ENCODE measurements around the gene SLIT1.

The SLIT1 gene

DNA sequence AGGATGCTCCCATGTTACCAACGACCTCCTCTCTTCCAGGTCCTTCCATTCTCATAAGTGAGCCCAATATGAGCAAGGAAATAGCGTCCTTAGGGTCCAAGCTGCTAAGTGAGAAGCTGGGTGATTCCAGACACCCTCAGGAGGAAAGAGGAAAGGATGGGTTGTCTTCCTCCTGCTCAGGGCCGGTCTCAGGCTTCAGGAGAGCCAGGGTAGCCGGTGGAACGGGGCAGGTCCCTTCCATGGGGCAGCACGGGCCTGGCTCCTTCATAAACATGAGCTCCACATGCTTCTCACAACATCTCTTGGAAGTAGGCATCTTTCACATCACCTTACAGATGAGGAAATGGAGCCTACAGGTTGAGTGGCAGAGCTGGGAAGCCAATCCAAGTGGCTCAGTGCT lies 12.7 kb downstream of the SLIT1 start:
- no peak for DNase-seq (ENCODE audit: low spot score)
- FAIRE-seq: no peak

DNA sequence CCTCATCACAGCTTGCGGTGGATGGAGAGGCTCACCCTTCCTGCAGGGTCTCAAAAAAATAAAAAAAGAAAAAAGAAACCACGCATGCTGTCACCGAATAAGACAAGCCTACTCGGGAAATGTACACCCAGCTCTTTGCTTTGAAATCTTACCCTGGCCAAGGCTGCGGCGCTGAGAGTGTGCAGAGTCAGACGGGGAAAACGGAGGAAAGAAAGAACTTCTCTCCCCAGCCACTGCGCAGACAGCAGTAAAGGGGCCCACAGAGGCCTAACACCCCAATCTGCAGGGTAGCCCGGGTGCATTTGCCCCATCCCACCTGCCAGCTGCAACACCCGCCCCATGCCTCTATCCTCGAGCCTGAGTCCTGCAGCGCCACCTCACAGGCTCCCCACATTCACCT lies 14.8 kb downstream of the SLIT1 start:
- no peak for DNase-seq (ENCODE audit: low spot score)
- FAIRE-seq: no peak

GRCh38 chr10:97169911-97170693 lies 15.7 kb downstream of the SLIT1 start:
- FAIRE-seq: no peak
- peak; percentile 57 for DNase-seq (ENCODE audit: low spot score)

DNA sequence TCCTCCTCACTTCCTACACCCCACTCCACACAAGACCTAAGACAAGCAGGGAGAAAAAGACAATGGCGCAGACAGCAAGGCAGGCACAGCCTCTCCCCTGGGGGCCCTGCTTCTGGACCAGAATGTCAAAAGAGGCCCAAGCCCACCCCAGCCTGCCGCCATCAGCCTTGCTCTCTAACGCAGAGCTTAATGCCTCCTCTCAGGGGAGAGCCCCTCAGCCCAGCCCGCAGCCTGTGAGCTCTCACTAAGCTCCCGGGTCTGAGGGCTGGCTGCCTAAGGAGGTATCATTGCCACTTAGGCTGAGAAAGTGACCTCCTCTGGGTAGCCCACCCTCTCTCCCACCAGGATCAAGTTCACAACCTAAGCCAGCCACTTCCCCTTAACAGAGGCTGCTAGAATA lies 16.7 kb downstream of the SLIT1 start:
- FAIRE-seq (no peak), DNase-seq (ENCODE audit: low spot score) (no peak)

DNA sequence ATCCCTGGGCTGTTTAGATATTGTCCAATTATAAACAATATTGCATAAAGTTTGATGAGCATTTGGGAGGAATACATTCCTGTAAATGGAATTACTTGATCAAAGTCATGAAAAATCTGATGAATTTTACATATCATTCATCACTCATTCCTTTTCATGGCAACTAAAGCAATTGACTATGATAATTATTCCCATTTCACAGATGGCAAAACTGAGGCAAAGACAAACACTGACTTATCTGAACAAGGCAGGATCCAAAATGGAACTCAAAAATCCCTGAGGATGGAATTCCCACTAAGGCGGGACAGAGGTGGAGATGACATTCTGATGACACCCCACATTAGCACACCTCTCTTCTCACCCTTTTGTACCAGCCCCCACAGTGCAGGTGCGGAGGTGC lies 17.1 kb downstream of the SLIT1 start:
- DNase-seq (ENCODE audit: low spot score) (no peak), FAIRE-seq (no peak)

GRCh38 chr10:97165499-97165898 lies 20.3 kb downstream of the SLIT1 start:
- DNase-seq (ENCODE audit: low spot score) (no peak), FAIRE-seq (no peak)

- FAIRE-seq: no peak
Observed at GRCh38 chr10:97163781-97164501, 21.8 kb downstream of the SLIT1 start.

GRCh38 chr10:97163181-97163580 lies 22.6 kb downstream of the SLIT1 start:
- no peak for FAIRE-seq
- DNase-seq (ENCODE audit: low spot score): no peak

More at GRCh38 chr10:97163781-97164501, 21.8 kb downstream of the SLIT1 start:
- DNase-seq (ENCODE audit: low spot score): no peak

DNA sequence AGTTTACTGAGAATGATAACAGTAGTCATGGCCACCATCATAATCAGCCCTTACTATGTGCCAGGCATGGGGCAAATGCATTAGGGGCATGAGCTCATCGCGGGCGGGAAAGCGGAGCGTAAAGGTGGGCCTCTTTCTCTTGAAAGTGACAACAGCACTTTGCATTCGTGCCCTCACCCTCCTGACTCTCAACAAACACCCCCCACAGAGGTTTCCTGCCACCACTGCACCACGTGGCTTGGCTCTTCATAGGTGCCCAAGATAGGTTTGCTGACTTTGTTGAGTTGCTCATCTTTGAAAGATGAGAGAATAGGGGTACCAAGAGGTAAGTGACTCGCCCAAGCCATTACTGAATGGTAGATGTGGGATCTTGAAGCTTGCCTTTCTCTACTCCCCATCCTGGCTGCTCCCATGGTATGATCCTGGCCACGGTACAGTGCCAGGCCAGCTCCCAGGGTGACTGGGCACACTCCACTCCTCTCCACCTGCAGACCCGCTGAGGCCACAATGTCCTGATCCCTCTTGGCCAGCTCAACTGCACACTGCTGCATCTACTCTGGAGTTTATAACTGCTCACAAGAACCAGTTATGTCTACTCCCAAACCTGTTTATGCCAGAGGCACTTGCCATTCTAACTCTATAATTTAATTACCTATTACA lies 26.0 kb downstream of the SLIT1 start:
- FAIRE-seq (no peak), DNase-seq (ENCODE audit: low spot score) (no peak)

DNA sequence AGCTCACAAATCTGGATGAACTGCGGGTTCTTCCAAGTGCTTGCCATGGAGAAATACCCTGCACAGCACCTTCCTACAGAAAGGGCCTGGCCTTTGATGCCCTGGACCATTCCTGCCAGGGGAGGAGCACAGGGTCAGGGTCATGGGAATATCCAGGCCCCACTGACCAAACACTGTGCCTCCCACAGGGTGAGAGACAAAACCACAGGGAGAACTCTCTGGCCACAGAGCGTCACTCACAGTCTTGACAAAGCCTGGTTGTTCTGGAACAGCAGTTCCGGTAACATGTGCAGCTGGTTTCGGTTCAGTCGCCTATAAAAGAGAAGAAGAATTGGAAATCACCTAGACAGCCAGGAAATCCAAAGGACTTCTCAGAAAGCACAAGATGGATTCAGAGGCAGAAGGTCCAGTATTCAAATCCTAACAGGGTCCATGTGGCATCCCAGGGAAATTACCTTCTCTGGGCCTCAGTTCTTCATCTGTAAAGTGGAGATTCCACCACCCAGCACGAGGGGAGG lies 28.1 kb downstream of the SLIT1 start:
- DNase-seq (ENCODE audit: low spot score): no peak
- FAIRE-seq: no peak

- no peak for FAIRE-seq
- DNase-seq (ENCODE audit: low spot score): no peak
Observed at GRCh38 chr10:97154781-97155180, 31.0 kb downstream of the SLIT1 start.

DNA sequence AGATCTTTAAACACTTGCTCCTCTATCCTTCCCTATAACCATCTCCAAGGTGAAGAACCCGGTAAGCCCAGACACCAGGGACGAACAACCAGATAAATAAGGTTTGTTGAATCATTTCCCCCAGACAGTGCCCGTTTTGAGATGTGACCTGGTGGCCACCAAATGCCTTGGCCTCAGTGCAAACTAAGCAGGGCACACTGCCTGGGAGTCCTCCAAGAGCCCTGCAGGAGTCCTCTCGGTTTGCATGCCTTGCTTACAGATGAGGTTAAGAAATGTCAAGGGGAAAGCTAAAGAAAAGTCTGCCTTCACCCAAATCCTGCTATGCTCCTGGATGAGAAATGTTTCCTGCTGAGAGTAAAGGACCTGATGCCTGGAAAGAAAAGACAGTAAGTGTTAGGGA lies 31.6 kb downstream of the SLIT1 start:
- DNase-seq (ENCODE audit: low spot score) (no peak), FAIRE-seq (no peak)

GRCh38 chr10:97153270-97153850 lies 32.4 kb downstream of the SLIT1 start:
- DNase-seq (ENCODE audit: low spot score) (no peak), FAIRE-seq (no peak)

GRCh38 chr10:97151307-97151914 lies 34.3 kb downstream of the SLIT1 start:
- no peak for FAIRE-seq
- no peak for DNase-seq (ENCODE audit: low spot score)

DNA sequence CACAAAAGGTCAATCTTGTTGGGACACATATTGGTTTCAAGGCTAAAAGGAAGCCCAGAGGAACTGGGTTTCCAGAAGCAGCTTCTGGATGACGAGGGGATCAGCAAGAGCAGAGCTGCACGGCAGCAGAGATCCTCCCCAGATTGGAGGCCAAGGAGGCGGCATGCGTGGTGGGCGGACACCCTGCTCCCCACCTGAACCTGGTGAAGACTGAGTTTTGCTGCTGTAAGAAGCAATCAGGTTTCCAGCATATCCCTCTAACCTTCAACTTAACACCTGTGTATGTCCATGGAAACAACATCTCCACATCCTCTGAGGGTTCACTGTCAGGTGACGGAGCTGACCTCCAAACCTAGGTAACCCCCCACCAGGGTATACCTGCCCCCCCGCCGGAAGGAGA lies 35.1 kb downstream of the SLIT1 start:
- FAIRE-seq: no peak
- DNase-seq (ENCODE audit: low spot score): no peak

DNA sequence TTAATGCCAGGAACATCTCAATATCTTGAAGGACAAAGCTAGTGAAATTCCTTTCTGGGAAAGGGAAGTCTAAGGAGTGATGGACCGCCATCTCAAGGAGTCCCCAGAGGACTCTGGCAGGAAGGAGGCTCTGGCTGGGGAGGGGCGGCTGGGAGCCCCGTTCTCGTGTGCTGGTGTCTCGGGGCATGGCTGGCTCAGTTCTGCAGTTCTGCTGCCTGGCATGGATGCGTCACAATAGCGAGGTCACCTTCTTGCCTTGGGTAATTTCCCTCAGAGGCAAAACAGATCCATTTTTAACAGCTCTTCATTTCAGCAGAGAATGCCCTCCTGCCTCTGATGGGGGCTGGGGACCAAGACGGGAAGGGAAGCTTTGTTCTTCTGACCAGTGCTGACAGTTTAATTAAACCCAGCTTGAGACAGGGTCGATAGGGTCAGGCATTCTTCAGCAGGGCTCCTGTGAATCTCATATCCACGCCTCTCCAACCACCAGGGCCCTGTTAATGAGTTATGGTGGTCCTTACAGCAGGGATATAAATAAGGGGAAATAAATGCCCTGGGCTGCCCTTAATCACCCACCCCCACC lies 35.7 kb downstream of the SLIT1 start:
- FAIRE-seq: no peak
- DNase-seq (ENCODE audit: low spot score): no peak

- DNase-seq (ENCODE audit: low spot score) (no peak), FAIRE-seq (no peak)
Observed at GRCh38 chr10:97149079-97149531, 36.7 kb downstream of the SLIT1 start.

DNA sequence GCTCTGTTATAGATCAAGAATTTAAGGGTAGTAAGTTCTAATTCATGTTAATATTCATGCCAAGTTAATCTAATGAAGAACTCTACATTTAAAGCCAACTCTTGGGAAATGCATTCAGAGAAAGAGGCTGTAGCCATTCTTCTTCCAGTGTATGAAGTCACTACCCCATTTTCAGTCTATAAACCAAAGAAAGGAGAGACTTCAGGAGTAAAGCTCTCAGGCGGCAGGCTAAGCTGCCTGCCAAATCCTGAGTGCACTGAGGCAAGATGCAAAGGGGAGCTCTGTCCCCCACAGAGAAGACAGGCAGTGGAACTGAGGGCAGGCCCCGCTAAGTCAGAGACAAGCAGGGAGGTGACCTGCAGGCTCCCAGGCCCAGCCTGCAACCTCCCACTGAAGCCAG lies 41.5 kb downstream of the SLIT1 start:
- DNase-seq (ENCODE audit: low spot score) (no peak), FAIRE-seq (no peak)

DNA sequence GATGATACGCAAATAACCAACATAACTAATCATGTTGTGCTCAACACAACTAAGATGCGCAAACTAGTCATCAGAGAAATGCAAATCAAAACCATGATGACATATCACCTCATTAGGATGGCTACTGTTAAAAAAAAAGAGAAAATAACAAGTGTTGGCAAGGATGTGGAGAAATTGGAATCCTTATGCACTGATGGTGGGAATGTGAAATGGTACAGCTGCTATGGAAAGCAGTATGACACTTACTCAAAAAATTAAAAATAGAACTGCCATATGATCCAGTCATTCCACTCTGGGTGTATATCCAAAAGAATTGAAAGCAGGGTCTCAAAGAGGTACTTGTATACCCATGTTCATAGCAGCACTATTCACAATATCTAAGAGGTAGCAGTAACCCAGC lies 42.9 kb downstream of the SLIT1 start:
- FAIRE-seq (no peak), DNase-seq (ENCODE audit: low spot score) (no peak)

DNA sequence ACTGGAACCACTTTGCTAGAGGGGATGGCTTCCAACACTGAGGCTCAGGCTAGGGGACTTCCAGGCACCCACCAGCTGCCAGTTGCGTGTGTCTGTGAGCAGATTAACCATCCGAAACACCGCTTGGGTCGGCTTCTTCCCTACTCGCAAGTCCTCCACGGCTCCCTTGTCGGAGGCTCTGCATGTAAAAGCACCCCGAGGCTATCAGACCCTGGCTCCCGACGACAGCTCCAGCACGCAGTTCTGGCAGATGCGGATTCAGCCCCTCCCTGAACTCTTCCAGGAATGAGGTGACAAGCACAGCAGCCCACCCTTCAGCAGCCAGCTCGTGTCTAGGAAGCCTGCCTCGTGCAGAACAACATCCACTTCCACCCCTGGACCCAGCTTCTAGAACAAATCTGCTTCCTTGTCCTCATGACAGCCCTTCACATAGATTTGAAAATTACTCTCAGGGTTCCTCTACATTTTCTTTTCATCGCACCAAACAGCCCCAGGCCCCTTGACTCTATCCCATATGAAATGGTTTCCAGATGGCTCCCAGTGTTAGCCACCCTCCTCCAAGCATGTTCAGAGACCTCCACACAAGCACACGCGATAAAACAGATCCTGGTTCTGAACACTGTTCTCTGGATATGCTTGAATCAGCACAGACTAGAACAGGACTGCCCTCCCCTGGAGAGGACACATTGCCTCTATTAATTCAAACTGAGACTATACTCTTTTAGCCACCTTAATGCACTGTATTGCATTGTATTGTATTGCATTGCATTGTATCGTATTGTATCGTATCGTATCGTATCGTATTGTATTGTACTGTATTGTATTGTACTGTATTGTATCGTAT lies 44.6 kb downstream of the SLIT1 start:
- peak; percentile 95 for FAIRE-seq
- no peak for DNase-seq (ENCODE audit: low spot score)

Measured in urothelium cell line (cell line).